ENCODE results near the gene RFLNA. TPM values are rescaled to one million over a fixed set of nuclear protein-coding genes. Genes with fewer than 3 reads are reported as not detected.
A peak's percentile ranks its signal among the peaks of the same experiment; 100 is the strongest.

Gene RFLNA
- total and polyA plus RNA-seq, 2 experiments from 2014 or later = 1.2 to 4.6 TPM

DNA sequence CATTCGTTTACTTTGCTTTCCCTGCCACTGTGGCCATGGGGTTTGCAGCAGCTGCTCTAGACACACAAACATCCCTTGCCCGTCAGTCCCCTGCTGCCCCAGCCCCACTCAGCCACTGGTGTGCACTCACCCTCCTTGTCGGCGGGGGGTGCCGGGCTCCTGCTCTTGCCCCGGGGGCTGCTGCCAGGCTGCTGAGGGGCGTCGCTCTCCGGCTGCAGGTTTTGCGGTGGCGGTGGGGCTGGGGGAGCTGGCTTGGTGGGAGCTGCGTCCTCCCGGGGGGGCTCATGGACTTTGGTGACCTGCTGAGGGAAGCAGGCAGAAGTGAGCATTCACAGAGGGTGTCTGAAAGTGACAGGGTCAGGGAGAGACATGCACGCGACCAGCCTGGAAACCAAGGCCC, 67.1 kb downstream of the RFLNA start:
- Histone ChIP-seq H3K36me3 (ENCODE audit: low read depth) (peaks cover 23% of the 10 kb centered on the region), H2AFZ (no peak overlapping the region), H3K79me2 (ENCODE audit: insufficient read depth) (peaks cover 100% of the 10 kb centered on the region), H3K4me2 (ENCODE audit: unreplicated experiment) (no peak overlapping the region), H3F3A (ENCODE audit: insufficient read depth) (no peaks in the 10 kb centered on the region), H3K27ac (peak overlapping the region; percentile 27; the same call in 1 of the 2 replicates), H3K9me3 (ENCODE audit: low read depth) (no peaks in the 10 kb centered on the region), H3K9ac (no peak overlapping the region), H3K4me3 (no peak overlapping the region), H3K27me3 (replicated peaks; ENCODE audit: insufficient read depth) (no peaks in the 10 kb centered on the region), H4K20me1 (ENCODE audit: insufficient read depth) (no peaks in the 10 kb centered on the region; the same call in 1 of the 2 replicates), H3K4me1 (ENCODE audit: insufficient read depth) (no peaks in the 10 kb centered on the region), H3K9me2 (ENCODE audit: insufficient read depth) (no peaks in the 10 kb centered on the region)
- 89 to 97% methylated on average over 12 to 15 of the region's 15 CpGs for WGBS, 2 experiments (ENCODE audit: low coverage in 1 of 2, low lambda C conversion rate in 2 of 2, missing lambda C conversion rate in 2 of 2)
- TF ChIP-seq EZH2 (IDR thresholded peaks at IDR 0.05; ENCODE audit: insufficient read depth, poor library complexity, severe bottlenecking) (no peak), EZH2phosphoT487 (IDR thresholded peaks at IDR 0.05; ENCODE audit: insufficient read depth, low read depth) (no peak)
- DNase-seq = no peak
- in situ Hi-C loops (cut with MboI) = loop anchor here (10.0 kb wide), 1 partner anchor 403 kb away; no protein-coding TSS in a partner anchor

GRCh38 chr12:124363353-124363965, 68.6 kb downstream of the RFLNA start:
- H2AFZ ChIP-seq = no peak overlapping the region
- peaks cover 13% of the 10 kb centered on the region for H3K4me1 ChIP-seq (ENCODE audit: insufficient read depth)
- no peaks in the 10 kb centered on the region for H3K27me3 ChIP-seq (replicated peaks; ENCODE audit: insufficient read depth)
- TF ChIP-seq EZH2phosphoT487 (IDR thresholded peaks at IDR 0.05; ENCODE audit: insufficient read depth, low read depth) = no peak
- TF ChIP-seq EZH2 (IDR thresholded peaks at IDR 0.05; ENCODE audit: insufficient read depth, poor library complexity, severe bottlenecking) = no peak
- no peak overlapping the region for H3K4me2 ChIP-seq (ENCODE audit: unreplicated experiment)
- H3K79me2 ChIP-seq (ENCODE audit: insufficient read depth) = peaks cover 100% of the 10 kb centered on the region
- in situ Hi-C loops (cut with MboI) = loop anchor here (10.0 kb wide), 1 partner anchor 401 kb away; no protein-coding TSS in a partner anchor
- H3K9ac ChIP-seq = no peak overlapping the region
- no peak overlapping the region for H3K4me3 ChIP-seq
- 0 out of 2 replicates have a peak, but pooled peaks cover under 1% of the 10 kb centered on the region for H3F3A ChIP-seq (ENCODE audit: insufficient read depth)
- WGBS, 2 experiments (ENCODE audit: low coverage in 1 of 2, low lambda C conversion rate in 2 of 2, missing lambda C conversion rate in 2 of 2) = 90 to 91% methylated on average over 18 to 22 of the region's 23 CpGs
- H4K20me1 ChIP-seq (ENCODE audit: insufficient read depth) = no peaks in the 10 kb centered on the region; the same call in 1 of the 2 replicates
- H3K9me3 ChIP-seq (ENCODE audit: low read depth) = no peaks in the 10 kb centered on the region
- DNase-seq = no peak
- no peaks in the 10 kb centered on the region for H3K9me2 ChIP-seq (ENCODE audit: insufficient read depth)
- H3K27ac ChIP-seq = no peak overlapping the region
- H3K36me3 ChIP-seq (ENCODE audit: low read depth) = peaks cover 16% of the 10 kb centered on the region

- Histone ChIP-seq H3K4me3 (no peak overlapping the region), H3K9ac (no peak overlapping the region), H3K9me2 (ENCODE audit: insufficient read depth) (no peaks in the 10 kb centered on the region), H3K27ac (no peak overlapping the region), H3F3A (ENCODE audit: insufficient read depth) (peaks cover 8% of the 10 kb centered on the region; the same call in 1 of the 2 replicates), H3K9me3 (ENCODE audit: low read depth) (no peaks in the 10 kb centered on the region), H3K79me2 (ENCODE audit: insufficient read depth) (peaks cover 96% of the 10 kb centered on the region), H3K4me1 (ENCODE audit: insufficient read depth) (peaks cover 22% of the 10 kb centered on the region), H2AFZ (no peak overlapping the region), H4K20me1 (ENCODE audit: insufficient read depth) (no peaks in the 10 kb centered on the region; the same call in 1 of the 2 replicates), H3K36me3 (ENCODE audit: low read depth) (peaks cover 9% of the 10 kb centered on the region), H3K4me2 (ENCODE audit: unreplicated experiment) (no peak overlapping the region), H3K27me3 (replicated peaks; ENCODE audit: insufficient read depth) (no peaks in the 10 kb centered on the region)
- TF ChIP-seq EZH2 (IDR thresholded peaks at IDR 0.05; ENCODE audit: insufficient read depth, poor library complexity, severe bottlenecking) (no peak), EZH2phosphoT487 (IDR thresholded peaks at IDR 0.05; ENCODE audit: insufficient read depth, low read depth) (no peak)
- in situ Hi-C loops (cut with MboI) = loop anchor here (10.0 kb wide), 1 partner anchor 400 kb away; no protein-coding TSS in a partner anchor
- WGBS, 2 experiments (ENCODE audit: low coverage in 1 of 2, low lambda C conversion rate in 2 of 2, missing lambda C conversion rate in 2 of 2) = 81 to 90% methylated on average over 11 of the region's 11 CpGs
- DNase-seq = no peak
Measured at GRCh38 chr12:124364543-124364942, 69.7 kb downstream of the RFLNA start.

Small RNA genes within 50 kb of the gene (microRNA-seq; reads per million reads assigned to microRNA genes)
- 1.5 reads per million for gene MIR6880 (ENCODE audit: borderline number of aligned reads)

Small RNA genes within 50 kb of the gene (small RNA-seq; reads per million reads assigned to genes)
- gene MIR6880 (ENCODE audit: low read depth, low replicate concordance) = not detected
